HepG2 (cell line): Measurements from ENCODE around the gene ARPC1A. TPM values are rescaled to one million over a fixed set of nuclear protein-coding genes. Genes with fewer than 3 reads are reported as not detected.
A peak's percentile ranks its signal among the peaks of the same experiment; 100 is the strongest.

ENCODE experiments used
- AKNA ChIP-seq: sonication (generic); formaldehyde crosslinking; IDR thresholded peaks from 2 replicates; pipeline ENCODE4 v1.4.0; 2020; ENCODE audit warnings: missing genetic modification reagents, borderline replicate concordance
- BRCA1 ChIP-seq: sonication (generic); formaldehyde crosslinking; IDR thresholded peaks from 2 replicates; pipeline ENCODE4 v1.4.0; 2020; ENCODE audit warnings: missing genetic modification reagents
- ESRRA ChIP-seq: sonication (generic); formaldehyde crosslinking; IDR thresholded peaks from 2 replicates; pipeline ENCODE4 v1.5.1; 2020; ENCODE audit warnings: mild to moderate bottlenecking, low read depth, missing genetic modification reagents
- ETV5 ChIP-seq: IDR thresholded peaks from 2 replicates; pipeline ENCODE4 v1.6.1; 2018; ENCODE audit warnings: missing biosample characterization, missing genetic modification reagents, inconsistent platforms, borderline replicate concordance
- FIP1L1 ChIP-seq: fragments of 200-400 bp; formaldehyde crosslinking; IDR thresholded peaks from 2 replicates; pipeline ENCODE4 v1.6.1; 2018; ENCODE audit warnings: low read depth, mild to moderate bottlenecking, low read length, moderate library complexity, borderline replicate concordance; ENCODE audit not compliant: insufficient read depth
- GLI4 ChIP-seq: sonication (generic); formaldehyde crosslinking; IDR thresholded peaks from 2 replicates; pipeline ENCODE4 v1.5.1; 2020; ENCODE audit warnings: missing genetic modification reagents, mild to moderate bottlenecking, moderate library complexity, borderline replicate concordance
- GTF3A ChIP-seq: sonication (generic); formaldehyde crosslinking; conservative IDR thresholded peaks from 2 replicates; pipeline ENCODE4 v1.4.0; 2020; ENCODE audit warnings: mild to moderate bottlenecking, missing genetic modification reagents
- KAT8 ChIP-seq: IDR thresholded peaks from 2 replicates; pipeline ENCODE4 v1.6.1; 2016; ENCODE audit warnings: missing genetic modification reagents, missing compliant biosample characterization
- KLF11 ChIP-seq: IDR thresholded peaks from 2 replicates; pipeline ENCODE4 v1.6.1; 2016; ENCODE audit warnings: missing compliant biosample characterization
- KMT2A ChIP-seq: sonication (generic); formaldehyde crosslinking; IDR thresholded peaks from 2 replicates; pipeline ENCODE4 v1.4.0; 2020; ENCODE audit warnings: missing genetic modification reagents
- MED1 ChIP-seq: sonication (generic); formaldehyde crosslinking; IDR thresholded peaks from 2 replicates; pipeline ENCODE4 v1.4.0; 2020; ENCODE audit warnings: missing genetic modification reagents
- MTA3 ChIP-seq: sonication (generic); formaldehyde crosslinking; IDR thresholded peaks from 2 replicates; pipeline ENCODE4 v1.4.0; 2020; ENCODE audit warnings: missing genetic modification reagents
- PTBP1 ChIP-seq: fragments of 200-400 bp; formaldehyde crosslinking; IDR thresholded peaks from 2 replicates; pipeline ENCODE4 v1.6.1; 2018; ENCODE audit warnings: low read length, low read depth; ENCODE audit not compliant: poor library complexity, severe bottlenecking
- REL ChIP-seq: sonication (generic); formaldehyde crosslinking; conservative IDR thresholded peaks from 2 replicates; pipeline ENCODE4 v1.8.0; 2022; ENCODE audit warnings: mild to moderate bottlenecking, missing genetic modification reagents, moderate library complexity
- SNAPC4 ChIP-seq: sonication (generic); formaldehyde crosslinking; IDR thresholded peaks from 2 replicates; pipeline ENCODE4 v1.4.0; 2020; ENCODE audit warnings: mild to moderate bottlenecking, missing genetic modification reagents
- ZBTB21 ChIP-seq: sonication (generic); formaldehyde crosslinking; IDR thresholded peaks from 2 replicates; pipeline ENCODE4 v1.4.0; 2020; ENCODE audit warnings: missing genetic modification reagents
- ZBTB7B ChIP-seq: sonication (generic); formaldehyde crosslinking; IDR thresholded peaks from 2 replicates; pipeline ENCODE4 v1.4.0; 2020; ENCODE audit warnings: missing genetic modification reagents
- ZFP62 ChIP-seq: sonication (generic); formaldehyde crosslinking; IDR thresholded peaks from 2 replicates; pipeline ENCODE4 v1.4.0; 2020; ENCODE audit warnings: missing genetic modification reagents
- ZNF333 ChIP-seq: sonication (generic); formaldehyde crosslinking; IDR thresholded peaks from 2 replicates; pipeline ENCODE4 v1.4.0; 2020; ENCODE audit warnings: mild to moderate bottlenecking, missing genetic modification reagents, borderline replicate concordance
- ZNF746 ChIP-seq: sonication (generic); formaldehyde crosslinking; IDR thresholded peaks from 2 replicates; pipeline ENCODE4 v1.8.0; 2022; ENCODE audit warnings: mild to moderate bottlenecking, missing genetic modification reagents
- ZNF792 ChIP-seq: IDR thresholded peaks from 2 replicates; pipeline ENCODE4 v1.6.1; 2016
- ZNF879 ChIP-seq: sonication (generic); formaldehyde crosslinking; IDR thresholded peaks from 2 replicates; pipeline ENCODE4 v1.8.1; 2023; ENCODE audit warnings: missing genetic modification reagents
- polyA plus RNA-seq, 8 experiments: library from polyadenylated mRNA; depleted of rRNA in 3 of 8; stranded (reverse) in 7 of 8; unstranded in 1 of 8; fragments of >200 nt; fragmentation: Illumina TruSeq in 4 of 8; extraction: Trizol in 4 of 8; gene quantifications; 2 replicates each; pipeline versions ENCODE4 v1.2.1 to v1.2.3, GENCODE V29; 2011 to 2016; ENCODE audit warnings: low read depth in 4 of 8, missing spikeins in 1 of 8, mixed read lengths in 1 of 8; ENCODE audit not compliant: insufficient read depth in 1 of 8
- total RNA-seq, 5 experiments: library from RNA; depleted of rRNA; stranded (reverse); fragments of >200 nt; fragmentation: Illumina TruSeq; extraction: Trizol; gene quantifications; 2 replicates each; pipeline ENCODE4 v1.2.3, GENCODE V29; 2016; ENCODE audit warnings: low read depth in 1 of 5

ARPC1A gene
- total and polyA plus RNA-seq, 2 of the 13 experiments (the other 11 are each of a cell fraction or from before 2014, with no cell fraction given), result 44.3 to 88.5 TPM

GRCh38 chr7:99372275-99373090, 46.8 kb downstream of the ARPC1A start (continued):
- TF ChIP-seq SNAPC4 (CRISPR knock-in tag) (no peak), ZNF333 (0 out of 2 replicates have a peak, but pooled peaks have one; percentile 15), GLI4 (CRISPR knock-in tag) (no peak), AKNA (CRISPR knock-in tag) (no peak), ETV5 (CRISPR knock-in tag) (peak; percentile 60), KLF11 (no peak), FIP1L1 (no peak), ZNF792 (peak; percentile 54; the same call in 1 of the 2 replicates), BRCA1 (no peak), MTA3 (CRISPR knock-in tag) (no peak), ZBTB7B (peak; percentile 95), KMT2A (CRISPR knock-in tag) (peak; percentile 81), REL (CRISPR knock-in tag) (no peak), PTBP1 (no peak), ESRRA (CRISPR knock-in tag) (peak; percentile 75), ZBTB21 (CRISPR knock-in tag) (peak; percentile 46; the same call in 1 of the 2 replicates), ZFP62 (CRISPR knock-in tag) (no peak), MED1 (CRISPR knock-in tag) (peak; percentile 75), GTF3A (CRISPR knock-in tag) (0 out of 2 replicates have a peak, but pooled peaks have one; percentile 27), ZNF879 (CRISPR knock-in tag) (no peak), ZNF746 (CRISPR knock-in tag) (no peak), KAT8 (CRISPR knock-in tag) (peak; percentile 88)
